WTC11 (cell line): ENCODE data around the gene C10orf95. TPM values are rescaled to one million over a fixed set of nuclear protein-coding genes. Genes with fewer than 3 reads are reported as not detected.

Experiments
- ATAC-seq: fragments of 200-7000 bp; cut with Tn5 transposase; 2 replicates; pipeline ENCODE4 v1.10.0; 2021; ENCODE audit warnings: mild to moderate bottlenecking, moderate library complexity
- CTCF ChIA-PET: fragments of 300-600 bp; sonication (Branson Sonifier 250); formaldehyde crosslinking; loops from one replicate; lab custom pipeline; 2021; ENCODE audit warnings: antibody characterized with exemption; lab: Charles Lee
- POLR2A ChIA-PET: fragments of 350-600 bp; sonication (Branson Sonifier 250); formaldehyde crosslinking; loops from one replicate; lab custom pipeline; 2021; ENCODE audit warnings: antibody characterized with exemption; lab: Charles Lee
- DNase-seq: peaks from one replicate; pipeline ENCODE4 v3.0.0; 2021; ENCODE audit warnings: low spot score
- H3K27ac Mint-ChIP-seq: 2 replicates; pipeline ENCODE4 v1.8.0; 2021; ENCODE audit warnings: mixed read lengths
- H3K27me3 Mint-ChIP-seq: 2 replicates; pipeline ENCODE4 v1.8.0; 2021; ENCODE audit warnings: low read depth, mild to moderate bottlenecking, moderate library complexity, mixed read lengths
- H3K36me3 Mint-ChIP-seq: 2 replicates; pipeline ENCODE4 v1.8.0; 2021; ENCODE audit warnings: mixed read lengths
- H3K4me1 Mint-ChIP-seq: 2 replicates; pipeline ENCODE4 v1.8.0; 2022; ENCODE audit warnings: mixed read lengths
- H3K4me3 Mint-ChIP-seq: 2 replicates; pipeline ENCODE4 v1.8.0; 2021; ENCODE audit warnings: mild to moderate bottlenecking, moderate library complexity, mixed read lengths
- H3K9me3 Mint-ChIP-seq: 2 replicates; pipeline ENCODE4 v1.8.0; 2021; ENCODE audit warnings: mixed read lengths
- ARID4B ChIP-seq: sonication (generic); formaldehyde crosslinking; IDR thresholded peaks from 2 replicates; pipeline ENCODE4 v1.8.0; 2023; ENCODE audit warnings: missing genetic modification reagents, mild to moderate bottlenecking, borderline replicate concordance
- ATF2 ChIP-seq: sonication (generic); formaldehyde crosslinking; IDR thresholded peaks from 2 replicates; pipeline ENCODE4 v1.8.1; 2022; ENCODE audit warnings: low read depth, missing genetic modification reagents, borderline replicate concordance
- CBFB ChIP-seq: sonication (generic); formaldehyde crosslinking; IDR thresholded peaks from 2 replicates; pipeline ENCODE4 v1.8.1; 2022; ENCODE audit warnings: mild to moderate bottlenecking, low read depth, missing genetic modification reagents
- CREM ChIP-seq: sonication (generic); formaldehyde crosslinking; IDR thresholded peaks from 2 replicates; pipeline ENCODE4 v1.8.1; 2022; ENCODE audit warnings: mild to moderate bottlenecking, missing genetic modification reagents, moderate library complexity
- ETV6 ChIP-seq: sonication (generic); formaldehyde crosslinking; IDR thresholded peaks from 2 replicates; pipeline ENCODE4 v1.8.1; 2022; ENCODE audit warnings: mild to moderate bottlenecking, missing genetic modification reagents
- FOXJ3 ChIP-seq: sonication (generic); formaldehyde crosslinking; IDR thresholded peaks from 2 replicates; pipeline ENCODE4 v1.9.0; 2021; ENCODE audit warnings: missing genetic modification reagents, mild to moderate bottlenecking, borderline replicate concordance
- FOXP1 ChIP-seq: sonication (generic); formaldehyde crosslinking; IDR thresholded peaks from 2 replicates; pipeline ENCODE4 v1.8.0; 2022; ENCODE audit warnings: missing genetic modification reagents, mild to moderate bottlenecking, moderate library complexity, borderline replicate concordance
- GRHL2 ChIP-seq: fragments of 250-450 bp; sonication (Bioruptor Pico); IDR thresholded peaks from 2 replicates; pipeline ENCODE4 v1.8.0; 2022; ENCODE audit warnings: mild to moderate bottlenecking, moderate library complexity; ENCODE audit not compliant: insufficient replicate concordance, severe bottlenecking
- JUN ChIP-seq: sonication (generic); formaldehyde crosslinking; IDR thresholded peaks from 2 replicates; pipeline ENCODE4 v1.8.0; 2023; ENCODE audit warnings: mild to moderate bottlenecking, missing genetic modification reagents
- KAT7 ChIP-seq: sonication (generic); formaldehyde crosslinking; IDR thresholded peaks from 2 replicates; pipeline ENCODE4 v1.8.1; 2023; ENCODE audit warnings: missing genetic modification reagents, mild to moderate bottlenecking, borderline replicate concordance
- MXD4 ChIP-seq: fragments of 250-450 bp; sonication (Bioruptor Pico); IDR thresholded peaks from 2 replicates; pipeline ENCODE4 v1.8.0; 2021; ENCODE audit warnings: mild to moderate bottlenecking, moderate library complexity, borderline replicate concordance
- NFATC4 ChIP-seq: fragments of 250-450 bp; sonication (Bioruptor Pico); IDR thresholded peaks from 2 replicates; pipeline ENCODE4 v1.9.0; 2021; ENCODE audit warnings: mild to moderate bottlenecking
- OVOL2 ChIP-seq: fragments of 250-450 bp; sonication (Bioruptor Pico); IDR thresholded peaks from 2 replicates; pipeline ENCODE4 v1.9.0; 2021; ENCODE audit warnings: mild to moderate bottlenecking, borderline replicate concordance
- RORB ChIP-seq: fragments of 250-450 bp; sonication (Bioruptor Pico); IDR thresholded peaks from 2 replicates; pipeline ENCODE4 v1.9.0; 2021; ENCODE audit warnings: mild to moderate bottlenecking
- SMAD4 ChIP-seq: sonication (generic); formaldehyde crosslinking; IDR thresholded peaks from 2 replicates; pipeline ENCODE4 v1.8.0; 2022; ENCODE audit warnings: mild to moderate bottlenecking, missing genetic modification reagents
- TCF7 ChIP-seq: sonication (generic); formaldehyde crosslinking; IDR thresholded peaks from 2 replicates; pipeline ENCODE4 v1.8.0; 2022; ENCODE audit warnings: mild to moderate bottlenecking, low read depth, missing genetic modification reagents, moderate library complexity
- TEAD4 ChIP-seq: sonication (generic); formaldehyde crosslinking; IDR thresholded peaks from 2 replicates; pipeline ENCODE4 v1.8.0; 2022; ENCODE audit warnings: mild to moderate bottlenecking, missing genetic modification reagents
- TP53 ChIP-seq: sonication (generic); formaldehyde crosslinking; IDR thresholded peaks from 2 replicates; pipeline ENCODE4 v1.8.1; 2023; ENCODE audit warnings: mild to moderate bottlenecking, missing genetic modification reagents
- ZNF121 ChIP-seq: sonication (generic); formaldehyde crosslinking; IDR thresholded peaks from 2 replicates; pipeline ENCODE4 v1.8.0; 2023; ENCODE audit warnings: missing genetic modification reagents
- ZNF416 ChIP-seq: fragments of 250-450 bp; sonication (Bioruptor Pico); IDR thresholded peaks from 2 replicates; pipeline ENCODE4 v1.9.0; 2021; ENCODE audit warnings: mild to moderate bottlenecking, inconsistent platforms
- total RNA-seq: library from RNA; stranded (reverse); gene quantifications from 3 replicates; pipeline ENCODE4 v1.2.3, GENCODE V29; 2021
- TF ChIP-seq, protein P1 (sequence below): sonication (generic); formaldehyde crosslinking; IDR thresholded peaks from 2 replicates; pipeline ENCODE4 v1.8.1; 2022; ENCODE audit warnings: mild to moderate bottlenecking, missing genetic modification reagents, moderate library complexity, borderline replicate concordance
- TF ChIP-seq, protein P2 (sequence below): sonication (generic); formaldehyde crosslinking; IDR thresholded peaks from 2 replicates; pipeline ENCODE4 v1.8.0; 2022; ENCODE audit warnings: mild to moderate bottlenecking, missing genetic modification reagents
- TF ChIP-seq, protein P3 (sequence below): sonication (generic); formaldehyde crosslinking; IDR thresholded peaks from 2 replicates; pipeline ENCODE4 v1.8.0; 2023; ENCODE audit warnings: missing genetic modification reagents

The C10orf95 gene
- total RNA-seq, 1 experiment from 2014 or later = 0.96 TPM

GRCh38 chr10:102462512-102463054 lies 11.2 kb upstream of the C10orf95 start:
- Mint-ChIP-seq H3K27me3 (peaks cover 2% of the 10 kb centered on the region; the same call in 1 of the 2 replicates), H3K36me3 (no peaks in the 10 kb centered on the region), H3K4me3 (peak overlapping the region; percentile 97), H3K4me1 (peaks cover 37% of the 10 kb centered on the region), H3K27ac (peak overlapping the region; percentile 33; the same call in 1 of the 2 replicates), H3K9me3 (no peaks in the 10 kb centered on the region)
- ATAC-seq (no peak), DNase-seq (no peak)
- TF ChIP-seq, protein P1, sequence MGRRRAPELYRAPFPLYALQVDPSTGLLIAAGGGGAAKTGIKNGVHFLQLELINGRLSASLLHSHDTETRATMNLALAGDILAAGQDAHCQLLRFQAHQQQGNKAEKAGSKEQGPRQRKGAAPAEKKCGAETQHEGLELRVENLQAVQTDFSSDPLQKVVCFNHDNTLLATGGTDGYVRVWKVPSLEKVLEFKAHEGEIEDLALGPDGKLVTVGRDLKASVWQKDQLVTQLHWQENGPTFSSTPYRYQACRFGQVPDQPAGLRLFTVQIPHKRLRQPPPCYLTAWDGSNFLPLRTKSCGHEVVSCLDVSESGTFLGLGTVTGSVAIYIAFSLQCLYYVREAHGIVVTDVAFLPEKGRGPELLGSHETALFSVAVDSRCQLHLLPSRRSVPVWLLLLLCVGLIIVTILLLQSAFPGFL (CRISPR knock-in tag) = no peak
- no peak for TF ChIP-seq CREM
- TF ChIP-seq TCF7 (CRISPR knock-in tag) = no peak
- TF ChIP-seq NFATC4 (CRISPR knock-in tag) = no peak
- no peak for TF ChIP-seq KAT7
- TF ChIP-seq ETV6 (CRISPR knock-in tag) = no peak
- TF ChIP-seq TP53 (CRISPR knock-in tag) = no peak
- no peak for TF ChIP-seq TEAD4 (CRISPR knock-in tag)
- TF ChIP-seq OVOL2 (CRISPR knock-in tag) = no peak
- TF ChIP-seq MXD4 (CRISPR knock-in tag) = no peak
- CTCF ChIA-PET = interaction anchor here (0.5 to 4.3 kb wide), 25 partner anchors 9 to 1181 kb away, joined by 3 to 33 read pairs (median 6); partner anchors contain the start of genes ACTR1A, C10orf95, CUEDC2 and FBXL15
- POLR2A ChIA-PET = interaction anchor here (0.7 to 3.8 kb wide), 10 partner anchors 11 to 73 kb away, joined by 3 to 37 read pairs (median 4); partner anchors contain the start of genes C10orf95, CUEDC2, FBXL15 and PSD

DNA sequence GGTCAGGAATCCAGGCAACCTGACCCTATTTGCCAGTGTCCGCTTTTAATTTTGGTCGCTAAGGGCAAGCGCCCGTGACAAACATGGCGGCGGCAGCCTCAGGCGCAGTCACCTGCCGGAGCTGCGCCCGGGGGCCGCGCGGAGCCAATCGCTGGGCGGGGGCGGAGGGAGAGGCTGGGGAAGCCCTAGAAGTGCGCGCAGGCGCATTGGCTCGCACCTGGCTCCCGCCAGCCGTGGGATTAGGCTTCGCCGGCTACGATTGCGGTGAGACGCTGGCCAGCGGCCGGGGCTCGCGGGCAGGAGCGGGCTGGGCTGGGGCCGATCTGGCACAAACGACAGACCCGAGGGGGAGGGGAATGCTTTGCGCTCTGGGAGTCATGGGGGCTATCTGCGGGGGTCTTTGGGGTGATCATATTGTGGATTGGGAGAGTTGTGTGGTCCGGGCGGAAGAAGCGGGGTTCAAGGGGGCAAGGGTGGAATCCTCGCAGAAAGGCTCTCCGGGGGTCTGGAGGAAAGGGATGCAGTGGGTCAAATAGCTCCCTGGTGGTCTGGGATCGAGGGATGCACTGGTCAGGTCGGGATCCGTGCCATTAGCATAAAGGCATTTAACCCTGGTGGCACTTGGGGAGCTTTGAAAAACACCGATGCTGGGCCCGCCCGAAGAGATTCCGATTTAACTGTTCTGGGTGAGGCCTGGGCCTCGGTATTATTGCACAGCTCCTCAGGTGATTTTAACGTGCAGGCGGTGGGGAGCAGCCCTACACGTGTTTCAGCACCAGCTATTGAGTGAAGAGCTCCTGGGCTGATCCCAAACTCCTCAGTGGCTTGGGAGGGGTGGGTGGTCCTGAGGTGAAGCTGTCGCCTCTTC lies 10.1 kb upstream of the C10orf95 start:
- ChIA-PET POLR2A (interaction anchor here (0.6 to 3.8 kb wide), 11 partner anchors 10 to 68 kb away, joined by 3 to 37 read pairs (median 3); partner anchors contain the start of genes C10orf95, CUEDC2 and FBXL15), CTCF (interaction anchor here (0.7 to 4.3 kb wide), 20 partner anchors 11 to 292 kb away, joined by 3 to 33 read pairs (median 7); partner anchors contain the start of genes ACTR1A, C10orf95, CUEDC2 and FBXL15)
- H3K27ac Mint-ChIP-seq = peak overlapping the region; percentile 90
- DNase-seq (peak; percentile 98), ATAC-seq (peak; percentile 84)
- H3K4me3 Mint-ChIP-seq = peak overlapping the region; percentile 97
- peaks cover 2% of the 10 kb centered on the region; the same call in 1 of the 2 replicates for H3K27me3 Mint-ChIP-seq
- no peaks in the 10 kb centered on the region for H3K36me3 Mint-ChIP-seq
- peaks cover 35% of the 10 kb centered on the region for H3K4me1 Mint-ChIP-seq
- no peaks in the 10 kb centered on the region for H3K9me3 Mint-ChIP-seq
- TF ChIP-seq FOXJ3 (CRISPR knock-in tag) = no peak
- no peak for TF ChIP-seq MXD4 (CRISPR knock-in tag)
- no peak for TF ChIP-seq ZNF416 (CRISPR knock-in tag)
- peak; percentile 65; the same call in 1 of the 2 replicates for TF ChIP-seq ARID4B (CRISPR knock-in tag)
- TF ChIP-seq, protein P2, sequence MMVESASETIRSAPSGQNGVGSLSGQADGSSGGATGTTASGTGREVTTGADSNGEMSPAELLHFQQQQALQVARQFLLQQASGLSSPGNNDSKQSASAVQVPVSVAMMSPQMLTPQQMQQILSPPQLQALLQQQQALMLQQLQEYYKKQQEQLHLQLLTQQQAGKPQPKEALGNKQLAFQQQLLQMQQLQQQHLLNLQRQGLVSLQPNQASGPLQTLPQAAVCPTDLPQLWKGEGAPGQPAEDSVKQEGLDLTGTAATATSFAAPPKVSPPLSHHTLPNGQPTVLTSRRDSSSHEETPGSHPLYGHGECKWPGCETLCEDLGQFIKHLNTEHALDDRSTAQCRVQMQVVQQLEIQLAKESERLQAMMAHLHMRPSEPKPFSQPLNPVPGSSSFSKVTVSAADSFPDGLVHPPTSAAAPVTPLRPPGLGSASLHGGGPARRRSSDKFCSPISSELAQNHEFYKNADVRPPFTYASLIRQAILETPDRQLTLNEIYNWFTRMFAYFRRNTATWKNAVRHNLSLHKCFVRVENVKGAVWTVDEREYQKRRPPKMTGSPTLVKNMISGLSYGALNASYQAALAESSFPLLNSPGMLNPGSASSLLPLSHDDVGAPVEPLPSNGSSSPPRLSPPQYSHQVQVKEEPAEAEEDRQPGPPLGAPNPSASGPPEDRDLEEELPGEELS (CRISPR knock-in tag) = peak; percentile 21; the same call in 1 of the 2 replicates
- no peak for TF ChIP-seq CBFB
- TF ChIP-seq RORB (CRISPR knock-in tag) = no peak
- TF ChIP-seq ATF2 (CRISPR knock-in tag) = no peak
- no peak for TF ChIP-seq OVOL2 (CRISPR knock-in tag)
- 0 out of 2 replicates have a peak, but pooled peaks have one; percentile 31 for TF ChIP-seq CREM
- no peak for TF ChIP-seq JUN (CRISPR knock-in tag)
- TF ChIP-seq ZNF121 (CRISPR knock-in tag) = no peak
- no peak for TF ChIP-seq FOXP1 (CRISPR knock-in tag)
- no peak for TF ChIP-seq GRHL2
- peak; percentile 70; the same call in 1 of the 2 replicates for TF ChIP-seq ETV6 (CRISPR knock-in tag)
- TF ChIP-seq SMAD4 (CRISPR knock-in tag) = no peak
- TF ChIP-seq, protein P3, sequence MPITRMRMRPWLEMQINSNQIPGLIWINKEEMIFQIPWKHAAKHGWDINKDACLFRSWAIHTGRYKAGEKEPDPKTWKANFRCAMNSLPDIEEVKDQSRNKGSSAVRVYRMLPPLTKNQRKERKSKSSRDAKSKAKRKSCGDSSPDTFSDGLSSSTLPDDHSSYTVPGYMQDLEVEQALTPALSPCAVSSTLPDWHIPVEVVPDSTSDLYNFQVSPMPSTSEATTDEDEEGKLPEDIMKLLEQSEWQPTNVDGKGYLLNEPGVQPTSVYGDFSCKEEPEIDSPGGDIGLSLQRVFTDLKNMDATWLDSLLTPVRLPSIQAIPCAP (CRISPR knock-in tag) = no peak
